Panc1 (cell line): ENCODE data around the gene STEAP2.

Experiments
- POLR2AphosphoS5 ChIP-seq: IDR thresholded peaks from 2 replicates; pipeline ENCODE4 v1.6.1; 2012; ENCODE audit warnings: mild to moderate bottlenecking, low read depth, low read length, moderate library complexity
- SIN3A ChIP-seq: IDR thresholded peaks from 2 replicates; pipeline ENCODE4 v1.6.1; 2012; ENCODE audit warnings: low read depth, mild to moderate bottlenecking, low read length, moderate library complexity, borderline replicate concordance; ENCODE audit not compliant: insufficient read depth
- TCF7L2 ChIP-seq: IDR thresholded peaks from 2 replicates; pipeline ENCODE4 v1.6.1; 2011; ENCODE audit warnings: mild to moderate bottlenecking, low read depth, low read length, inconsistent platforms
- TF ChIP-seq, protein P1 (sequence below): fragments of 450-650 bp; IDR thresholded peaks from 2 replicates; pipeline ENCODE4 v1.5.1; 2017; ENCODE audit warnings: mild to moderate bottlenecking
- TF ChIP-seq, protein P2 (sequence below), 2 experiments: IDR thresholded peaks; 2 replicates each; pipeline ENCODE4 v1.6.1; 2011 to 2012; ENCODE audit warnings: low read depth in 2 of 2, control low read depth in 1 of 2, low read length in 1 of 2, mild to moderate bottlenecking in 1 of 2, moderate library complexity in 1 of 2; ENCODE audit not compliant: insufficient read depth in 1 of 2

DNA sequence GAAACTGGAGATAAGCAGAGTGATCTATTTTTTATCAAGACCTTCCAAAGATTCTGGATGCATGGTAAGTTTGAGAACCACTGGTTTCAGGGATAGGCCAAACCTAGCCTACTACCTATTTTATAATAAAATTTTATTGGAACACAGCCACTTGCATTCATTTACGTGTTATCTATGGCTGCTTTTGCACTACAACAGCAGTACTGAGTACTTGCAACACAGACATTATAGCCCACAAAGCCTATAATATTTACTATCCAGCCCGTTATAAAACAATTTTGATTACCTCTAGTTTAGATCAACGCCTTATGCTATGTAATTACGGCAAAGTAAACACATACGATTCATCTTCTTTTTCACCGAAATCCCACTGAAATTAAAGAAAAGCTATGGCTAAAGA is 38.9 kb upstream of the STEAP2 start:
- TF ChIP-seq, protein P1, sequence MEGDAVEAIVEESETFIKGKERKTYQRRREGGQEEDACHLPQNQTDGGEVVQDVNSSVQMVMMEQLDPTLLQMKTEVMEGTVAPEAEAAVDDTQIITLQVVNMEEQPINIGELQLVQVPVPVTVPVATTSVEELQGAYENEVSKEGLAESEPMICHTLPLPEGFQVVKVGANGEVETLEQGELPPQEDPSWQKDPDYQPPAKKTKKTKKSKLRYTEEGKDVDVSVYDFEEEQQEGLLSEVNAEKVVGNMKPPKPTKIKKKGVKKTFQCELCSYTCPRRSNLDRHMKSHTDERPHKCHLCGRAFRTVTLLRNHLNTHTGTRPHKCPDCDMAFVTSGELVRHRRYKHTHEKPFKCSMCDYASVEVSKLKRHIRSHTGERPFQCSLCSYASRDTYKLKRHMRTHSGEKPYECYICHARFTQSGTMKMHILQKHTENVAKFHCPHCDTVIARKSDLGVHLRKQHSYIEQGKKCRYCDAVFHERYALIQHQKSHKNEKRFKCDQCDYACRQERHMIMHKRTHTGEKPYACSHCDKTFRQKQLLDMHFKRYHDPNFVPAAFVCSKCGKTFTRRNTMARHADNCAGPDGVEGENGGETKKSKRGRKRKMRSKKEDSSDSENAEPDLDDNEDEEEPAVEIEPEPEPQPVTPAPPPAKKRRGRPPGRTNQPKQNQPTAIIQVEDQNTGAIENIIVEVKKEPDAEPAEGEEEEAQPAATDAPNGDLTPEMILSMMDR, result no peak
- TF ChIP-seq SIN3A (no peak), TCF7L2 (no peak), POLR2AphosphoS5 (no peak)
- TF ChIP-seq, protein P2, sequence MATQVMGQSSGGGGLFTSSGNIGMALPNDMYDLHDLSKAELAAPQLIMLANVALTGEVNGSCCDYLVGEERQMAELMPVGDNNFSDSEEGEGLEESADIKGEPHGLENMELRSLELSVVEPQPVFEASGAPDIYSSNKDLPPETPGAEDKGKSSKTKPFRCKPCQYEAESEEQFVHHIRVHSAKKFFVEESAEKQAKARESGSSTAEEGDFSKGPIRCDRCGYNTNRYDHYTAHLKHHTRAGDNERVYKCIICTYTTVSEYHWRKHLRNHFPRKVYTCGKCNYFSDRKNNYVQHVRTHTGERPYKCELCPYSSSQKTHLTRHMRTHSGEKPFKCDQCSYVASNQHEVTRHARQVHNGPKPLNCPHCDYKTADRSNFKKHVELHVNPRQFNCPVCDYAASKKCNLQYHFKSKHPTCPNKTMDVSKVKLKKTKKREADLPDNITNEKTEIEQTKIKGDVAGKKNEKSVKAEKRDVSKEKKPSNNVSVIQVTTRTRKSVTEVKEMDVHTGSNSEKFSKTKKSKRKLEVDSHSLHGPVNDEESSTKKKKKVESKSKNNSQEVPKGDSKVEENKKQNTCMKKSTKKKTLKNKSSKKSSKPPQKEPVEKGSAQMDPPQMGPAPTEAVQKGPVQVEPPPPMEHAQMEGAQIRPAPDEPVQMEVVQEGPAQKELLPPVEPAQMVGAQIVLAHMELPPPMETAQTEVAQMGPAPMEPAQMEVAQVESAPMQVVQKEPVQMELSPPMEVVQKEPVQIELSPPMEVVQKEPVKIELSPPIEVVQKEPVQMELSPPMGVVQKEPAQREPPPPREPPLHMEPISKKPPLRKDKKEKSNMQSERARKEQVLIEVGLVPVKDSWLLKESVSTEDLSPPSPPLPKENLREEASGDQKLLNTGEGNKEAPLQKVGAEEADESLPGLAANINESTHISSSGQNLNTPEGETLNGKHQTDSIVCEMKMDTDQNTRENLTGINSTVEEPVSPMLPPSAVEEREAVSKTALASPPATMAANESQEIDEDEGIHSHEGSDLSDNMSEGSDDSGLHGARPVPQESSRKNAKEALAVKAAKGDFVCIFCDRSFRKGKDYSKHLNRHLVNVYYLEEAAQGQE (IDR thresholded peaks at IDR 0.05; ENCODE audit: insufficient read depth in 1 of 2, low read depth in 2 of 2, low read length in 1 of 2), result no peak
